ENCODE data around the gene TLR9. TPM values are rescaled to one million over a fixed set of nuclear protein-coding genes. Genes with fewer than 3 reads are reported as not detected.

Gene TLR9
- total RNA-seq, 2 experiments from 2014 or later: 0.55 to 0.65 TPM

- Mint-ChIP-seq H3K36me3 (ENCODE audit: low read depth) (peaks cover 60% of the 10 kb centered on the region), H3K4me3 (peak within 1 kb of the TSS; percentile 86), H3K9me3 (no peaks in the 10 kb centered on the region), H3K27ac (peak within 1 kb of the TSS; percentile 93), H3K4me1 (peaks cover 84% of the 10 kb centered on the region), H3K27me3 (no peaks in the 10 kb centered on the region)
- peak; percentile 63 for DNase-seq
- ChIA-PET POLR2A (interaction anchor here (1.2 kb wide), 1 partner anchor 32 kb away, joined by 4 read pairs; no protein-coding TSS in a partner anchor), CTCF (interaction anchor here (0.6 to 2.1 kb wide), 8 partner anchors 13 to 36 kb away, joined by 3 to 7 read pairs (median 4); no protein-coding TSS in a partner anchor)
Observed at GRCh38 chr3:52245322-52246263, 20.1 kb upstream of the TLR9 start, which contains the start of gene PPM1M. TSS of gene PPM1M (plus strand) at chr3:52245759. CDS start at chr3:52245825, 66 bp downstream.

- H3K4me3 Mint-ChIP-seq: peak overlapping the region; percentile 77
- no peaks in the 10 kb centered on the region for H3K27me3 Mint-ChIP-seq
- peaks cover 51% of the 10 kb centered on the region for H3K36me3 Mint-ChIP-seq (ENCODE audit: low read depth)
- H3K27ac Mint-ChIP-seq: peak overlapping the region; percentile 91
- peaks cover 79% of the 10 kb centered on the region for H3K4me1 Mint-ChIP-seq
- ChIA-PET POLR2A (interaction anchor here (1.2 to 1.4 kb wide), 2 partner anchors 10 to 33 kb away, joined by 4 read pairs; no protein-coding TSS in a partner anchor), CTCF (interaction anchor here (1.1 to 3.4 kb wide), 5 partner anchors 9 to 128 kb away, joined by 3 to 17 read pairs (median 3); no protein-coding TSS in a partner anchor)
- DNase-seq: no peak
- no peaks in the 10 kb centered on the region for H3K9me3 Mint-ChIP-seq
Observed at GRCh38 chr3:52243791-52244628, 18.6 kb upstream of the TLR9 start.

GRCh38 chr3:52242039-52242438 is 16.6 kb upstream of the TLR9 start:
- H3K4me3 Mint-ChIP-seq: no peak overlapping the region
- POLR2A ChIA-PET: no interaction called here
- peaks cover 71% of the 10 kb centered on the region for H3K4me1 Mint-ChIP-seq
- H3K36me3 Mint-ChIP-seq (ENCODE audit: low read depth): peaks cover 38% of the 10 kb centered on the region
- H3K27ac Mint-ChIP-seq: peak overlapping the region; percentile 34
- DNase-seq: no peak
- no peaks in the 10 kb centered on the region for H3K9me3 Mint-ChIP-seq
- CTCF ChIA-PET: interaction anchor here (0.5 to 9.6 kb wide), 5 partner anchors 10 to 55 kb away, joined by 3 to 84 read pairs (median 5); partner anchors contain the start of gene TLR9
- no peaks in the 10 kb centered on the region for H3K27me3 Mint-ChIP-seq

- Mint-ChIP-seq H3K36me3 (ENCODE audit: low read depth) (peaks cover 35% of the 10 kb centered on the region), H3K27ac (peak overlapping the region; percentile 94), H3K4me3 (peak overlapping the region; percentile 86), H3K9me3 (no peaks in the 10 kb centered on the region), H3K4me1 (peaks cover 74% of the 10 kb centered on the region), H3K27me3 (no peaks in the 10 kb centered on the region)
- no peak for DNase-seq
- POLR2A ChIA-PET: interaction anchor here (1.0 to 1.8 kb wide), 3 partner anchors 11 to 37 kb away, joined by 4 to 10 read pairs (median 5); partner anchors contain the start of gene WDR82
- CTCF ChIA-PET: interaction anchor here (0.8 to 9.6 kb wide), 7 partner anchors 8 to 36 kb away, joined by 3 to 84 read pairs (median 4); partner anchors contain the start of gene TLR9
Observed at GRCh38 chr3:52240886-52241370, 15.5 kb upstream of the TLR9 start.

DNA sequence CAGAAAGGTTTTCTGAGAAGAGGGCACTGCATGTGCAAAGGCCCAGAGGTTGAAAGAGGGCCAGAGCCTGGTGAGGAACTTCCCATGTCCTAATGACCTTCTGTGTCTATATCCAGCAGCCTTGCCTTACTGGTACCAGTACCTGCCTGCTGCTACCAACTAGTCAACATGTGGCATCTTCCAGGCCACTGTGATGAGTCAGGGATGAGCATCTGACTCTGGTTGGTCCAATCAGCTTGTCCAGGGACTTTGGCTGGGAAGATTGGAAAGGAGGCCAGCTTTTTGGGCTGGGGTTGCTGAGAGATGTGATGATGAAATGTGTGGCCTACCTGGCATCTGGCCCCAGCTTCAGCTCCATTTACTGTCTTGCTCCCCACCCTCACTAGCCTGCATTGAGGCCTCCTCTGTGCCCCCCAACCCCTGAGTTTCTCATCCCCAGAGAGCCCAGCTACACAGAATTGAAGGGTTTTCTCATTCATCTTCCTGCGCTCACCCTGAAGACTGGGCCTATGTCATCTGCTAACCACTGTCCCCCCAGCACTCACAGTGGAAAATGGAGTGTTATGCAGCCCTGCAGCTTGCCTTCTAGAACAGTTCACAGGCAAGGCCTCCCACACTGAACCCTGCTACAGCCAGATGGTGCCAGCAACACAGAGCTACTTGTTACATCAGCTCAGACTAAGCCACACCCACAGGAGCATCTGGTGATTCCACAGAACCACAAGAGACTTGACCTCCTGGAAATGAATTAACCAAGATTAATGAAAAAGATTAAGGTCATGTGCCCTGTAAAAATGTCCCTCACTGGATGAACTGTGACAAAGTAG is 14.8 kb upstream of the TLR9 start:
- peaks cover 79% of the 10 kb centered on the region for H3K4me1 Mint-ChIP-seq
- peak; percentile 71 for DNase-seq
- H3K36me3 Mint-ChIP-seq (ENCODE audit: low read depth): peaks cover 41% of the 10 kb centered on the region
- H3K27ac Mint-ChIP-seq: peak overlapping the region; percentile 94
- H3K27me3 Mint-ChIP-seq: no peaks in the 10 kb centered on the region
- ChIA-PET POLR2A (interaction anchor here (1.0 to 1.8 kb wide), 3 partner anchors 12 to 38 kb away, joined by 4 to 10 read pairs (median 5); partner anchors contain the start of gene WDR82), CTCF (interaction anchor here (0.8 to 9.6 kb wide), 9 partner anchors 9 to 44 kb away, joined by 3 to 84 read pairs (median 4); partner anchors contain the start of gene TLR9)
- no peaks in the 10 kb centered on the region for H3K9me3 Mint-ChIP-seq
- peak overlapping the region; percentile 86 for H3K4me3 Mint-ChIP-seq

DNA sequence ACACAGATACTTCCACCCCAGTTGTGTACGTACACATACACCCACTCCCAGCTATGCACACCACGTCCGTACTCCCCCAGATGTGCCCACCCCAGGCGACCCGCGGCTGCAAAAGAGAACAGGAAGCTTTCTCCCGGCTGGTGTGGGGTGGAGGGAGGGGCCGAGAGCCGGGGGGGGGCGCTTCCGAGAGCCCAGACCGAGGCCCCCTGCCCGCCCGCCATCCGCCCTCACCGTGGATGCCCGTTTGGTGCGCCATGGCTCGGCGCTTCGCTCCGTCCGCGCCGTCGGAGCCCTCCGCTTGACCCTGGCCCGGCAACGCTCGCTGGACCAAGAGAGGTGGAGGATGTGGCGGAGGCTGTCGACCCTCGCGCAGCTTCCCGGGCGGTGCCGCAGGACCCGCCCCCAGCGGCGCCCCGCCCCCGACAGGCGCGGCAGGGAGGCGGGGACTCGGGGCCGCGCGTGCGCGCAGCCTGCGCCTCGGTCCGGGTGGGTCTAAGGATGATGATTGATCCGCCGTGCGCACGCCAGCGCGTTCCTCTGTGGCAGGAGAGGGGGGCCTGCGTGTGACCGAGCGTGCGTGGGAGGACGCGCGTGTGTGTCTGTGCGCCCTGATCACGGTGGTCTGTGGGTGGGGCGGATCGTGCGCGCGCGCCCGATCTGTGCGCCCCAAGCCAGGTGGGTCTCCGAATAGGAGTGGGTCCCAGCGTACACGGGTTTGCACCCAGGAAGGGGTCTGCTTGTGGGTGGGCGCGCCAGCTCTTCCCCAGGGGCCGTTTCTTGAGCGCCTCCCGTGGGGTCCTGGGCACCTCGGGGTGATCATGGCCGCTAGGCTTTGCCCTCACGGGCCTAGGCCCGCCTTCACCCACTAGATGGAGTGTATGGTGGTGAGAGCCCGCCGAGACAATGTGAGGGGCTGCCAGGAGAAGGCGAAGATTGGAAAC is 13.6 kb upstream of the TLR9 start, which contains the start of gene TWF2:
Gene TWF2 (minus strand): TSS at position 398 of the 941 bp plus-strand sequence. CDS start 142 bp downstream, at position 256.
- H3K36me3 Mint-ChIP-seq (ENCODE audit: low read depth): peaks cover 44% of the 10 kb centered on the region
- peak within 1 kb of the TSS; percentile 94 for H3K27ac Mint-ChIP-seq
- peak within 1 kb of the TSS; percentile 86 for H3K4me3 Mint-ChIP-seq
- H3K4me1 Mint-ChIP-seq: peaks cover 76% of the 10 kb centered on the region
- DNase-seq: peak; percentile 84
- ChIA-PET CTCF (interaction anchor here (0.7 to 9.6 kb wide), 8 partner anchors 9 to 99 kb away, joined by 3 to 84 read pairs (median 7); partner anchors contain the start of genes TLR9 and WDR82), POLR2A (interaction anchor here (0.7 to 1.1 kb wide), 3 partner anchors 39 to 109 kb away, joined by 3 to 6 read pairs (median 3); partner anchors contain the start of gene WDR82)
- H3K9me3 Mint-ChIP-seq: no peaks in the 10 kb centered on the region
- no peaks in the 10 kb centered on the region for H3K27me3 Mint-ChIP-seq

DNA sequence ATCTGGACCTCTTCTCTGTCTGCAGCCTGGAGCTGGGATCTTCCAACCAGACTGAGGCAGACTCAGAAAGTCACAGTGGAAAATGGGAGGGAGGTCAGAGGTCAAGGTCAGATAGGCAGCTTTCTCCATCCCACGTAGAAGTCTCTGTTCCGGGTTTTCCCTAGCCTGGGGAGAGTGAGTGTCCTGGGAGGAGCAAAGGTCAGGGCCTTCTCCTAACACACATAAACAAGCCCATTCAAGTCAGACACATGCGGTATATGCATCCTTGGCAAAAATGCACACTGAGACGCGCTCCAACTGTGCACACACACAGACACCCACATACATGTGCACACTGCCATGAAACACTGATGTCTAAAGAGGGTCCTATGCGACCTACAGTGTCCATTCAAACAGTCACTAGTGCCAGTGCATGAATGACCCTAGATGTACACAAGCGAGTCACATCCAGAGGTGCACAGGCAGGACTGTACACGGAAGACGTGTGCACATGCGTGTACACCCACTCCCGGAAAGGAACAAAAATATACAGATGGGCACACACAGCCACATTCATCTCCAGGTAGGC is 12.8 kb upstream of the TLR9 start:
- ChIA-PET POLR2A (interaction anchor here (0.8 to 1.1 kb wide), 2 partner anchors 40 to 43 kb away, joined by 3 read pairs; partner anchors contain the start of gene WDR82), CTCF (interaction anchor here (0.7 to 9.6 kb wide), 5 partner anchors 16 to 100 kb away, joined by 3 to 84 read pairs (median 27); partner anchors contain the start of genes TLR9 and WDR82)
- peaks cover 46% of the 10 kb centered on the region for H3K36me3 Mint-ChIP-seq (ENCODE audit: low read depth)
- H3K27ac Mint-ChIP-seq: peak overlapping the region; percentile 82
- H3K9me3 Mint-ChIP-seq: no peaks in the 10 kb centered on the region
- no peak for DNase-seq
- no peaks in the 10 kb centered on the region for H3K27me3 Mint-ChIP-seq
- H3K4me3 Mint-ChIP-seq: peak overlapping the region; percentile 86
- peaks cover 76% of the 10 kb centered on the region for H3K4me1 Mint-ChIP-seq

DNA sequence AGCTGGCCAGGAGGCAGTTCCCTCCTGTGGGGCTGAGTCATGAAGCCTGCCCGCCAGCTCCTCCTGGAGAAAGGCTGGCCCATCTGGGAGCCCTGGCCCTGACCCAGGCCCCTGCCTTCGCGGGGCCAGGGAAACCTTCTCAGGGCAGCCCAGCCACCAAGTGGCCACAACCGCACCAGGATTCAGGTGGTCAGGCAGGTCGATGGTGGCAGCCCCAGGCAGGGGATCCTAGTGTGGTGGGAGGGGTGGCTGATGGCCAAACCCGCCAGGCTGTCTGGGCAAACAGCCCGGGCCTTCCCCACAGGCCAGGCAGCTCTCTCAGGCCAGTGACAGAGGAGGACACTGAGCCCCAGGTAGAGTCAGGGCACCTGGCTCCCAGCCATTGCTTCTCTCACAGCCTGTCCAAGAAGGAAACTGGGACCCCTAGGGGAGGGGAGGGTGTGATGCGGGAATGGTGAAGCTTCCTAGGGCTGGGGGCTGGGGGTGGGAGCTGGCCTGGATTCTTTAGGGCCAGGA is 12.3 kb upstream of the TLR9 start:
- CTCF ChIA-PET: interaction anchor here (1.2 to 9.6 kb wide), 4 partner anchors 16 to 174 kb away, joined by 3 to 84 read pairs (median 34); partner anchors contain the start of genes TLR9 and WDR82
- H3K4me1 Mint-ChIP-seq: peaks cover 78% of the 10 kb centered on the region
- no peak for DNase-seq
- H3K9me3 Mint-ChIP-seq: no peaks in the 10 kb centered on the region
- peak overlapping the region; percentile 86 for H3K4me3 Mint-ChIP-seq
- peaks cover 47% of the 10 kb centered on the region for H3K36me3 Mint-ChIP-seq (ENCODE audit: low read depth)
- H3K27ac Mint-ChIP-seq: peak overlapping the region; percentile 82
- POLR2A ChIA-PET: no interaction called here
- H3K27me3 Mint-ChIP-seq: no peaks in the 10 kb centered on the region

GRCh38 chr3:52237006-52237656 is 11.7 kb upstream of the TLR9 start:
- H3K4me3 Mint-ChIP-seq: peak overlapping the region; percentile 86
- H3K9me3 Mint-ChIP-seq: no peaks in the 10 kb centered on the region
- DNase-seq: no peak
- ChIA-PET POLR2A (no interaction called here), CTCF (interaction anchor here (1.2 to 9.6 kb wide), 4 partner anchors 15 to 175 kb away, joined by 3 to 84 read pairs (median 34); partner anchors contain the start of genes TLR9 and WDR82)
- H3K27ac Mint-ChIP-seq: peak overlapping the region; percentile 46
- H3K4me1 Mint-ChIP-seq: peaks cover 81% of the 10 kb centered on the region
- no peaks in the 10 kb centered on the region for H3K27me3 Mint-ChIP-seq
- H3K36me3 Mint-ChIP-seq (ENCODE audit: low read depth): peaks cover 48% of the 10 kb centered on the region

Measured in activated CD4-positive, alpha-beta T cell treated with anti-CD3 and anti-CD28 coated beads, Interleukin-2, amount 10 ng/mL, durations not matched to agents 7 days and 5 days (primary cell).